Osteoblast (primary cell): ENCODE results near the gene DUSP8. TPM values are rescaled to one million over a fixed set of nuclear protein-coding genes. Genes with fewer than 3 reads are reported as not detected.

Experiments
- DNase-seq: peaks from one replicate; pipeline ENCODE4 v3.0.0; 2011; ENCODE audit warnings: low spot score, mixed read lengths; ENCODE audit not compliant: insufficient read length; ENCODE audit errors: missing footprints
- H2AFZ ChIP-seq: 2 replicates; pipeline ENCODE4 v1.6.0; 2011; ENCODE audit warnings: mild to moderate bottlenecking, low read length
- H3K27ac ChIP-seq: 2 replicates; pipeline ENCODE4 v1.5.1; 2011; ENCODE audit warnings: mild to moderate bottlenecking, low read depth, low read length, moderate library complexity
- H3K27me3 ChIP-seq: 2 replicates; pipeline ENCODE4 v1.6.0; 2012; ENCODE audit warnings: mild to moderate bottlenecking, control low read depth, inconsistent platforms, low read length, moderate library complexity; ENCODE audit not compliant: insufficient read depth
- H3K36me3 ChIP-seq: 2 replicates; pipeline ENCODE4 v1.5.1; 2011; ENCODE audit warnings: mild to moderate bottlenecking, low read length, control low read depth, moderate library complexity; ENCODE audit not compliant: insufficient read depth
- H3K4me1 ChIP-seq: 2 replicates; pipeline ENCODE4 v1.5.1; 2011; ENCODE audit warnings: mild to moderate bottlenecking, low read length, control low read depth, moderate library complexity; ENCODE audit not compliant: insufficient read depth
- H3K4me2 ChIP-seq: 2 replicates; pipeline ENCODE4 v1.6.0; 2011; ENCODE audit warnings: mild to moderate bottlenecking, low read length; ENCODE audit not compliant: insufficient read depth
- H3K4me3 ChIP-seq: fragments of 200-600 bp; sonication (generic); 3 replicates; pipeline ENCODE4 v1.5.1; 2012; ENCODE audit warnings: mild to moderate bottlenecking, low read length, inconsistent platforms; ENCODE audit not compliant: insufficient read depth
- H3K79me2 ChIP-seq: 2 replicates; pipeline ENCODE4 v1.6.0; 2012; ENCODE audit warnings: mild to moderate bottlenecking, low read length, control low read depth, inconsistent platforms; ENCODE audit not compliant: insufficient read depth
- H3K9me3 ChIP-seq: 2 replicates; pipeline ENCODE4 v1.5.1; 2011; ENCODE audit warnings: low read depth, low read length, control low read depth
- H4K20me1 ChIP-seq: 2 replicates; pipeline ENCODE4 v1.6.0; 2012; ENCODE audit warnings: mild to moderate bottlenecking, low read length, control low read depth; ENCODE audit not compliant: insufficient read depth
- CTCF ChIP-seq: IDR thresholded peaks from 2 replicates; pipeline ENCODE4 v1.5.1; 2011; ENCODE audit warnings: mild to moderate bottlenecking, low read depth, low read length, moderate library complexity; ENCODE audit errors: extremely low read depth
- total RNA-seq: library from RNA; depleted of rRNA; stranded (reverse); fragments of >200 nt; gene quantifications from 2 replicates; pipeline ENCODE4 v1.2.3, GENCODE V29; 2012

The DUSP8 gene
- total RNA-seq, 1 donor: under 0.01 TPM

DNA sequence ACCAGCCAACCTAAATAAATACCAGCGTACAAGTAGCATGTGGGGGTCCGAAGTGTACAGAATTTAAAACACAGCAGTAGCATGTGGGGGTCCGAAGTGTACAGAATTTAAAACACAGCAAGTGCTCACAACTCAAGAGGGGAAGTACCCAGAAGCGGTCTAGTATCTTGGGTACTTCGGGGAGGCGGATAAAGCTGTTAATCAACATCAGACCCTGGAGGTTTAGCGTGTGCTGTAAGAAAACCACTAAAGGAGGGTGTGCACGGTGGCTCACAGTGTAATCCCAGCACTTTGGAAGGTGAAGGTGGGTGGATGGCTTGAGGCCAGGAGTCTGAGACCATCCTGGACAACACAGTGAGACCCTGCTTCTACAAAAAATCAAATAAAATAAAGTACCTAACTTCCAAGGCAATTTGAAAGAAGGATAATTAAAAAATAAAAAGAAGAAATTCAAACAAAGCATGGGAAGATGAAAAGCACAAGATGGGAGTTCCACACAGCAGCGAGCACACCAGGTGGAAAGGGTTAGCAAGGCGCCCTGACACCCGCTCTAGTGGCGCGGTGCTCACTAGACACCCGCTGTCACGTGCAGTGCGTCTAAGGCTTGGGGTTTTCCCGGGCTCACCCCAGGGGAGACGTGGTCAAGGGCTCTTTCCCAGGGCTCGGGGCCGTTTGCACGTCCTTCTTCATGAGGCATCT lies 50.5 kb downstream of the DUSP8 start:
- H3K27me3 ChIP-seq: no peaks in the 10 kb centered on the region
- peaks cover 71% of the 10 kb centered on the region for H4K20me1 ChIP-seq
- H3K9me3 ChIP-seq: no peaks in the 10 kb centered on the region
- H3K4me3 ChIP-seq: no peak overlapping the region
- TF ChIP-seq CTCF: no peak
- no peaks in the 10 kb centered on the region for H3K36me3 ChIP-seq
- peaks cover 4% of the 10 kb centered on the region for H3K4me1 ChIP-seq
- H3K4me2 ChIP-seq: no peak overlapping the region
- DNase-seq: no peak
- H3K79me2 ChIP-seq: peaks cover 73% of the 10 kb centered on the region
- H3K27ac ChIP-seq: no peak overlapping the region
- H2AFZ ChIP-seq: no peak overlapping the region

- H3K9me3 ChIP-seq: no peaks in the 10 kb centered on the region
- no peak for TF ChIP-seq CTCF
- no peaks in the 10 kb centered on the region for H3K27me3 ChIP-seq
- H2AFZ ChIP-seq: no peak overlapping the region
- H3K4me1 ChIP-seq: peaks cover 10% of the 10 kb centered on the region
- peaks cover 77% of the 10 kb centered on the region for H3K79me2 ChIP-seq
- H4K20me1 ChIP-seq: peaks cover 72% of the 10 kb centered on the region
- no peak overlapping the region for H3K4me3 ChIP-seq
- peak; percentile 30 for DNase-seq
- no peaks in the 10 kb centered on the region for H3K36me3 ChIP-seq
- no peak overlapping the region for H3K4me2 ChIP-seq
- no peak overlapping the region for H3K27ac ChIP-seq
Measured at GRCh38 chr11:1520663-1521267, 51.3 kb downstream of the DUSP8 start.

DNA sequence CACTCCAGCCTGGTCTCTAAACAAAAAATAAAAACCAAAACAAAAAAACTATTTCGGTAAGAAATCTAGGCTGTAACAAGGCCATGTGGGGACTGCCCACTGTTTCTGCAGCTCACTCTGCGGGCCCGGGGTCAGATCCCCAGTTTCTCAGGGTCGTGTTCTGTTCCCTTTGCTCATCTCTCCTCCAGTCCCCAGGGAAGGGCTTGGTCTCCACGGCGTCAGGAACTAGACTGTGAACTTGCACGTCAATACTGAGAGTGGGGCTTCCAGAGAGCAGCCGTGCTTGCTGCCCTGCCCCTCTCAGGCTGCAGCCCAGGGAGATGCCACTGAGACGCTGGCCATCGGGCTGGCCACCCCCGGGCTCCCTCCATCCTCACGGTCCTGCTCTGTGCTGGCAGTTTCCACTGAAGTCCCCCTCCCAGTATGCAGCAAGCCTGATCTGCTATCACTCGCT lies 51.8 kb downstream of the DUSP8 start:
- TF ChIP-seq CTCF: no peak
- no peaks in the 10 kb centered on the region for H3K36me3 ChIP-seq
- no peaks in the 10 kb centered on the region for H3K9me3 ChIP-seq
- no peak overlapping the region for H3K4me3 ChIP-seq
- peaks cover 77% of the 10 kb centered on the region for H3K79me2 ChIP-seq
- peaks cover 72% of the 10 kb centered on the region for H4K20me1 ChIP-seq
- no peak overlapping the region for H3K27ac ChIP-seq
- H3K4me2 ChIP-seq: no peak overlapping the region
- no peak overlapping the region for H2AFZ ChIP-seq
- no peaks in the 10 kb centered on the region for H3K27me3 ChIP-seq
- peak; percentile 61 for DNase-seq
- H3K4me1 ChIP-seq: peaks cover 12% of the 10 kb centered on the region
